ENCODE data around the gene WDFY4. TPM values are rescaled to one million over a fixed set of nuclear protein-coding genes. Genes with fewer than 3 reads are reported as not detected.

Gene WDFY4
- polyA plus RNA-seq, 1 donor from 2014 or later = 78.7 TPM

- peaks cover 2% of the 10 kb centered on the region for H3K36me3 Mint-ChIP-seq
- peaks cover 0 to 4% (median 3%) of the 10 kb centered on the region in 3 donors for H3K9me3 Mint-ChIP-seq
- H3K4me1 Mint-ChIP-seq = no peaks in the 10 kb centered on the region
- H3K4me3 Mint-ChIP-seq = no peak overlapping the region
- peak overlapping the region in 1 of 3 donors; percentile 17 for H3K27ac Mint-ChIP-seq
- H3K27me3 Mint-ChIP-seq = no peaks in the 10 kb centered on the region
Observed at GRCh38 chr10:49007129-49007528, 322.5 kb downstream of the WDFY4 start.

GRCh38 chr10:49008091-49008490 is 323.4 kb downstream of the WDFY4 start:
- H3K4me1 Mint-ChIP-seq = no peaks in the 10 kb centered on the region
- H3K4me3 Mint-ChIP-seq = no peak overlapping the region
- H3K9me3 Mint-ChIP-seq = peaks cover 0 to 1% (median under 1%) of the 10 kb centered on the region in 3 donors
- H3K36me3 Mint-ChIP-seq = peaks cover 2% of the 10 kb centered on the region
- H3K27ac Mint-ChIP-seq = no peak overlapping the region
- H3K27me3 Mint-ChIP-seq = no peaks in the 10 kb centered on the region

- no peaks in the 10 kb centered on the region for H3K4me1 Mint-ChIP-seq
- H3K27ac Mint-ChIP-seq = no peak overlapping the region
- no peaks in the 10 kb centered on the region for H3K27me3 Mint-ChIP-seq
- no peak overlapping the region for H3K4me3 Mint-ChIP-seq
- H3K36me3 Mint-ChIP-seq = peaks cover 2% of the 10 kb centered on the region
- no peaks in the 10 kb centered on the region for H3K9me3 Mint-ChIP-seq
Observed at GRCh38 chr10:49008505-49009198, 324.0 kb downstream of the WDFY4 start.

GRCh38 chr10:49009199-49009979 is 324.7 kb downstream of the WDFY4 start:
- Mint-ChIP-seq H3K4me1 (no peaks in the 10 kb centered on the region), H3K36me3 (peaks cover 2% of the 10 kb centered on the region), H3K9me3 (no peaks in the 10 kb centered on the region), H3K27ac (no peak overlapping the region), H3K4me3 (no peak overlapping the region), H3K27me3 (peaks cover 4% of the 10 kb centered on the region)

- H3K27ac Mint-ChIP-seq = no peak overlapping the region
- H3K27me3 Mint-ChIP-seq = peaks cover 8% of the 10 kb centered on the region
- no peak overlapping the region for H3K4me3 Mint-ChIP-seq
- peaks cover 2% of the 10 kb centered on the region for H3K36me3 Mint-ChIP-seq
- no peaks in the 10 kb centered on the region for H3K9me3 Mint-ChIP-seq
- no peaks in the 10 kb centered on the region for H3K4me1 Mint-ChIP-seq
Observed at GRCh38 chr10:49010295-49010694, 325.6 kb downstream of the WDFY4 start.

- peaks cover 13% of the 10 kb centered on the region for H3K27me3 Mint-ChIP-seq
- H3K9me3 Mint-ChIP-seq = no peaks in the 10 kb centered on the region
- peaks cover 2% of the 10 kb centered on the region for H3K36me3 Mint-ChIP-seq
- no peaks in the 10 kb centered on the region for H3K4me1 Mint-ChIP-seq
- H3K27ac Mint-ChIP-seq = no peak overlapping the region
- no peak overlapping the region for H3K4me3 Mint-ChIP-seq
Observed at GRCh38 chr10:49010865-49011264, 326.2 kb downstream of the WDFY4 start.

GRCh38 chr10:49011756-49012155 is 327.1 kb downstream of the WDFY4 start:
- Mint-ChIP-seq H3K9me3 (peaks cover 0 to under 1% (median 0%) of the 10 kb centered on the region in 3 donors), H3K36me3 (peaks cover 2% of the 10 kb centered on the region)

GRCh38 chr10:49012603-49013002 is 327.9 kb downstream of the WDFY4 start:
- no peak overlapping the region for H3K27ac Mint-ChIP-seq
- peaks cover 2% of the 10 kb centered on the region for H3K36me3 Mint-ChIP-seq
- H3K27me3 Mint-ChIP-seq = peaks cover 18% of the 10 kb centered on the region
- H3K4me3 Mint-ChIP-seq = no peak overlapping the region
- H3K9me3 Mint-ChIP-seq = peaks cover 0 to 2% (median 0%) of the 10 kb centered on the region in 3 donors
- no peaks in the 10 kb centered on the region for H3K4me1 Mint-ChIP-seq

More at GRCh38 chr10:49011756-49012155, 327.1 kb downstream of the WDFY4 start:
- Mint-ChIP-seq H3K27me3 (peaks cover 14% of the 10 kb centered on the region), H3K27ac (no peak overlapping the region), H3K4me3 (no peak overlapping the region), H3K4me1 (no peaks in the 10 kb centered on the region)

GRCh38 chr10:49015700-49016099 is 331.0 kb downstream of the WDFY4 start:
- H3K4me3 Mint-ChIP-seq = no peak overlapping the region
- no peak overlapping the region for H3K27ac Mint-ChIP-seq
- H3K9me3 Mint-ChIP-seq = peaks cover 0 to 8% (median 8%) of the 10 kb centered on the region in 3 donors
- H3K36me3 Mint-ChIP-seq = peaks cover 2% of the 10 kb centered on the region
- H3K27me3 Mint-ChIP-seq = peaks cover 25% of the 10 kb centered on the region
- no peaks in the 10 kb centered on the region for H3K4me1 Mint-ChIP-seq

GRCh38 chr10:49021685-49022084 is 337.0 kb downstream of the WDFY4 start:
- H3K4me3 Mint-ChIP-seq = no peak overlapping the region

GRCh38 chr10:49023071-49023470 is 338.4 kb downstream of the WDFY4 start:
- H3K27me3 Mint-ChIP-seq = peaks cover 9% of the 10 kb centered on the region
- no peak overlapping the region for H3K4me3 Mint-ChIP-seq
- peaks cover 0 to 8% (median 6%) of the 10 kb centered on the region in 3 donors for H3K9me3 Mint-ChIP-seq

More at GRCh38 chr10:49021685-49022084, 337.0 kb downstream of the WDFY4 start:
- peaks cover 0 to 8% (median 8%) of the 10 kb centered on the region in 3 donors for H3K9me3 Mint-ChIP-seq
- peaks cover 18% of the 10 kb centered on the region for H3K27me3 Mint-ChIP-seq
- H3K36me3 Mint-ChIP-seq = peaks cover 1% of the 10 kb centered on the region
- no peaks in the 10 kb centered on the region for H3K4me1 Mint-ChIP-seq
- no peak overlapping the region for H3K27ac Mint-ChIP-seq

GRCh38 chr10:49023752-49024151 is 339.1 kb downstream of the WDFY4 start:
- Mint-ChIP-seq H3K27ac (no peak overlapping the region), H3K9me3 (peaks cover 0 to 8% (median 6%) of the 10 kb centered on the region in 3 donors), H3K27me3 (peaks cover 10% of the 10 kb centered on the region), H3K4me1 (no peaks in the 10 kb centered on the region), H3K4me3 (no peak overlapping the region), H3K36me3 (peaks cover 1% of the 10 kb centered on the region)

More at GRCh38 chr10:49023071-49023470, 338.4 kb downstream of the WDFY4 start:
- no peaks in the 10 kb centered on the region for H3K4me1 Mint-ChIP-seq
- H3K27ac Mint-ChIP-seq = no peak overlapping the region
- peaks cover 1% of the 10 kb centered on the region for H3K36me3 Mint-ChIP-seq

GRCh38 chr10:49024484-49024883 is 339.8 kb downstream of the WDFY4 start:
- no peak overlapping the region for H3K27ac Mint-ChIP-seq
- H3K27me3 Mint-ChIP-seq = peaks cover 11% of the 10 kb centered on the region
- H3K9me3 Mint-ChIP-seq = peaks cover 0 to 8% (median 4%) of the 10 kb centered on the region in 3 donors
- H3K36me3 Mint-ChIP-seq = peaks cover 1% of the 10 kb centered on the region
- H3K4me3 Mint-ChIP-seq = no peak overlapping the region
- H3K4me1 Mint-ChIP-seq = no peaks in the 10 kb centered on the region

GRCh38 chr10:49025347-49025983 is 340.8 kb downstream of the WDFY4 start:
- H3K27ac Mint-ChIP-seq = no peak overlapping the region
- peaks cover 1% of the 10 kb centered on the region for H3K36me3 Mint-ChIP-seq
- no peaks in the 10 kb centered on the region for H3K4me1 Mint-ChIP-seq
- no peak overlapping the region for H3K4me3 Mint-ChIP-seq
- no peaks in the 10 kb centered on the region for H3K9me3 Mint-ChIP-seq
- peaks cover 11% of the 10 kb centered on the region for H3K27me3 Mint-ChIP-seq

GRCh38 chr10:49028639-49029038 is 344.0 kb downstream of the WDFY4 start:
- Mint-ChIP-seq H3K4me3 (no peak overlapping the region), H3K36me3 (no peaks in the 10 kb centered on the region), H3K27ac (no peak overlapping the region), H3K27me3 (peaks cover 8% of the 10 kb centered on the region), H3K4me1 (no peaks in the 10 kb centered on the region), H3K9me3 (no peaks in the 10 kb centered on the region)

All from IgD-negative memory B cell (primary cell).